B cell (primary cell): ENCODE results near the gene RGS14. TPM values are rescaled to one million over a fixed set of nuclear protein-coding genes. Genes with fewer than 3 reads are reported as not detected.
A peak's percentile ranks its signal among the peaks of the same experiment; 100 is the strongest.

Source experiments
- ATAC-seq: fragments of 200-7000 bp; cut with Tn5 transposase; one replicate; pipeline ENCODE4 v1.10.0; 2021; ENCODE audit warnings: low read depth, mild to moderate bottlenecking, moderate number of reproducible peaks, moderate library complexity
- CTCF ChIA-PET: fragments of 350-600 bp; sonication (Branson Sonifier 250); formaldehyde crosslinking; loops from one replicate; lab custom pipeline; 2021; ENCODE audit warnings: antibody characterized with exemption, inconsistent platforms; lab: Charles Lee
- POLR2A ChIA-PET: fragments of 350-600 bp; sonication (Branson Sonifier 250); formaldehyde crosslinking; loops from one replicate; lab custom pipeline; 2021; ENCODE audit warnings: antibody characterized with exemption; lab: Charles Lee
- DNase-seq: peaks from one replicate; pipeline ENCODE4 v3.0.0; 2013
- H2AFZ ChIP-seq: 2 replicates; pipeline ENCODE4 v1.6.1; 2012; ENCODE audit warnings: mild to moderate bottlenecking, low read depth, low read length; ENCODE audit not compliant: insufficient read depth, poor library complexity, severe bottlenecking
- H3K27ac ChIP-seq, 2 donors: 1 replicate in 1 of 2; 2 replicates in 1 of 2; pipeline ENCODE4 v1.5.1; 2012 to 2013; ENCODE audit warnings: low read length in 2 of 2, mild to moderate bottlenecking in 2 of 2, moderate library complexity in 1 of 2
- H3K27me3 ChIP-seq, 4 experiments: fragments of 200-600 bp in 1 of 4; sonication (generic) in 1 of 4; replicated peaks in 1 of 4; 1 replicate in 2 of 4; 2 replicates in 2 of 4; pipeline versions ENCODE4 v1.6.1 to v1.7.0; 2013 to 2016; ENCODE audit warnings: low read length in 3 of 4, mild to moderate bottlenecking in 2 of 4, mixed read lengths in 1 of 4, moderate library complexity in 1 of 4; ENCODE audit not compliant: insufficient read depth in 4 of 4, control insufficient read depth in 3 of 4; ENCODE audit errors: control extremely low read depth in 1 of 4
- H3K36me3 ChIP-seq, 2 experiments: replicated peaks in 1 of 2; 1 replicate in 1 of 2; 2 replicates in 1 of 2; pipeline versions ENCODE4 v1.6.1 to v1.7.1; 2013; ENCODE audit warnings: low read length in 1 of 2; ENCODE audit not compliant: insufficient read depth in 2 of 2, control insufficient read depth in 1 of 2; ENCODE audit errors: control extremely low read depth in 1 of 2, extremely low read depth in 1 of 2
- H3K4me1 ChIP-seq, 2 donors: fragments of 200-600 bp in 1 of 2; sonication (generic) in 1 of 2; 1 replicate in 1 of 2; 2 replicates in 1 of 2; pipeline versions ENCODE4 v1.5.1 to v1.6.1; 2013 to 2017; ENCODE audit warnings: low read length in 2 of 2; ENCODE audit not compliant: control insufficient read depth in 2 of 2, insufficient read depth in 2 of 2
- H3K4me2 ChIP-seq: replicated peaks from 2 replicates; pipeline ENCODE3; 2012; ENCODE audit warnings: mild to moderate bottlenecking, low read depth, low read length; ENCODE audit not compliant: poor library complexity, severe bottlenecking
- H3K4me3 ChIP-seq, 5 experiments: fragments of 200-600 bp in 1 of 5; sonication (generic) in 1 of 5; 1 replicate in 3 of 5; 2 replicates in 2 of 5; pipeline versions ENCODE4 v1.5.1 to v1.7.0; 2011 to 2016; ENCODE audit warnings: low read length in 4 of 5, mild to moderate bottlenecking in 4 of 5, low read depth in 2 of 5, control low read depth in 1 of 5, moderate library complexity in 1 of 5; ENCODE audit not compliant: insufficient read depth in 1 of 5; ENCODE audit errors: control extremely low read depth in 1 of 5, extremely low read depth in 1 of 5
- H3K79me2 ChIP-seq: fragments of 200-600 bp; sonication (generic); one replicate; pipeline ENCODE4 v1.6.0; 2016; ENCODE audit warnings: low read length; ENCODE audit not compliant: control insufficient read depth, insufficient read depth
- H3K9ac ChIP-seq: fragments of 200-600 bp; sonication (generic); 2 replicates; pipeline ENCODE4 v1.6.1; 2017; ENCODE audit warnings: mild to moderate bottlenecking, low read length, moderate library complexity
- H3K9me3 ChIP-seq, 3 donors: one replicate each; pipeline versions ENCODE4 v1.6.1 to v1.7.1; 2013; ENCODE audit warnings: low read length in 2 of 3; ENCODE audit not compliant: control insufficient read depth in 2 of 3, insufficient read depth in 1 of 3; ENCODE audit errors: control extremely low read depth in 1 of 3
- H4K20me1 ChIP-seq: 2 replicates; pipeline ENCODE4 v1.6.0; 2012; ENCODE audit warnings: mild to moderate bottlenecking, low read length; ENCODE audit not compliant: insufficient read depth, control insufficient read depth, poor library complexity, severe bottlenecking
- H3K27ac Mint-ChIP-seq: one replicate; pipeline ENCODE4 v1.8.0; 2021; ENCODE audit warnings: mixed read lengths
- H3K27me3 Mint-ChIP-seq: one replicate; pipeline ENCODE4 v1.8.0; 2021; ENCODE audit warnings: mixed read lengths
- H3K4me1 Mint-ChIP-seq: one replicate; pipeline ENCODE4 v1.8.0; 2021; ENCODE audit warnings: mixed read lengths
- H3K4me3 Mint-ChIP-seq: one replicate; pipeline ENCODE4 v1.8.0; 2021; ENCODE audit warnings: mixed read lengths
- H3K9me3 Mint-ChIP-seq: one replicate; pipeline ENCODE4 v1.8.0; 2022; ENCODE audit warnings: mixed read lengths; ENCODE audit not compliant: insufficient read depth
- CTCF ChIP-seq: fragments of 200-600 bp; IDR thresholded peaks from one replicate; pipeline ENCODE4 v1.8.0; 2022; ENCODE audit warnings: antibody characterized with exemption, mild to moderate bottlenecking
- EZH2 ChIP-seq: IDR thresholded peaks from 2 replicates; pipeline ENCODE4 v1.6.1; 2012; ENCODE audit warnings: borderline replicate concordance, low read depth, mild to moderate bottlenecking, moderate library complexity, low read length; ENCODE audit not compliant: insufficient read depth, poor library complexity, severe bottlenecking
- WGBS: methylation state at CpG from one replicate; pipeline ENCODE4 v1.1.5; 2013; ENCODE audit warnings: missing lambda C conversion rate; ENCODE audit not compliant: insufficient coverage; 5-methylcytosine and 5-hydroxymethylcytosine counted together
- intact Hi-C: fragments of 100-400 bp; cut with micrococcal nuclease; formaldehyde crosslinking; loops from one replicate; pipeline ENCODE4 v1.10.0; 2022
- polyA plus RNA-seq: library from polyadenylated mRNA; depleted of rRNA; stranded (reverse); fragments of >200 nt; gene quantifications from 2 replicates; pipeline ENCODE4 v1.2.3, GENCODE V29; 2012
- total RNA-seq, 2 donors: library from RNA; stranded (reverse); fragments of 120-200 nt in 1 of 2; gene quantifications; 1 replicate in 1 of 2; 2 replicates in 1 of 2; pipeline versions ENCODE4 v1.2.3 to v1.2.4, GENCODE V29; 2013 to 2022

Gene RGS14
- total and polyA plus RNA-seq, 2 donors (not counting 1 experiment from before 2014, with no cell fraction given): 85.8 to 184 TPM

DNA sequence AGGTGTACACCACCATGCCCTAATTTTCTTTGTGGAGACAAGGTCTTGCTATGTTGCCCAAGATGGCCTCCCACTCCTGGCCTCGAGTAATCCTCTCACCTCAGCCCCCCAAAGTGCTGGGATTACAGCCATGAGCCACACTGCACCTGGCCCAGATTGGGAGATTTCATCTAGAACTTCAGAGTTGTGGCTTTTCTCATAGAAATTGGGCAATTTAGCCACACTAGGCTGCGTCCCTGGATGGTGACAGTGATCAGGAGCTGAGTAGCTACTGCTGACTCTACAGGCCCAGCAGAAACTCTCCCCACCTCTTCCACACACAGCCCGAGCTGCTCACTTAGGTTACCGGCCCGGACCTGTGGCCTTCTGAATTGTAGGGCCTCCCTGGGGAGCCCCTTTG, 35.0 kb downstream of the RGS14 start:
- Mint-ChIP-seq H3K9me3 (no peaks in the 10 kb centered on the region), H3K27ac (peak overlapping the region; percentile 1), H3K4me1 (peaks cover 24% of the 10 kb centered on the region), H3K27me3 (peaks cover 3% of the 10 kb centered on the region), H3K4me3 (no peak overlapping the region)
- TF ChIP-seq EZH2 (no peak), CTCF (no peak)
- H3K27ac ChIP-seq: no peak overlapping the region
- H3K4me2 ChIP-seq: no peak overlapping the region
- 17% methylated on average over 4 of the region's 5 CpGs for WGBS
- no peak for ATAC-seq
- ChIA-PET POLR2A (no interaction called here), CTCF (interaction anchor here (0.8 to 10.1 kb wide), 6 partner anchors 11 to 80 kb away, joined by 3 to 186 read pairs (median 3); partner anchors contain the start of gene PFN3)
- H3K4me1 ChIP-seq: peaks cover 14 to 24% of the 10 kb centered on the region in 2 donors
- H3K36me3 ChIP-seq: no peaks in the 10 kb centered on the region
- no peak overlapping the region for H3K9ac ChIP-seq
- H4K20me1 ChIP-seq: no peaks in the 10 kb centered on the region
- H3K9me3 ChIP-seq: no peaks in the 10 kb centered on the region
- no peaks in the 10 kb centered on the region for H3K27me3 ChIP-seq
- no peak overlapping the region for H2AFZ ChIP-seq
- no peak for DNase-seq
- H3K79me2 ChIP-seq: no peaks in the 10 kb centered on the region
- intact Hi-C loops: no loop called here
- no peak overlapping the region for H3K4me3 ChIP-seq

DNA sequence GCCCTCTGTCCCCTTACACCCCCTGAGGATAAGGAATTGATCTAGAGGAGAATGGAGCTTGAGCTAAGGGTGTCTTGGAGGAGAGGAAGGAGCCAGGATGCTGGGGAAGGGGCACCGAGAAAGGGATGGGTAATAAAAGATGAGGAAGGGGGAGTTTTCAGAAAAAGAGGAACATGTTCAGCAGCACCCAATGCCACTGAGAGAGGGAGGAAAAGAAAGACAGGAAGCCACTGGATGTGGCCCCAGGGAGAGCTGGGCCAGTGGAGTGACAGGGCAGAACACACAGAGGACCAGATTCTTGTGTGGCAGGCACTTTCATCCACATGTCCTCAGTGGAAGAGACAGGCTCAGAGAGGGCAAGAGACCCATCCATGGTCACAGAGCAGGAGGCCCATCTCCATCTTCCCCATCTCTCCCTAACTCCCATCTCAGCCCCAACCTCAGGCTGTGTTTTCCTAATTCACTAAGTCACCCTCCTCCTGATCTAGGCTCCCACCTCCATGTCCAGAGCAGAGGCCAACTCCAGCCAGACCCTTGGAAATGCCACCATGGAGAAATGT, 35.6 kb downstream of the RGS14 start:
- Histone ChIP-seq H3K27ac (no peak overlapping the region), H3K27me3 (no peaks in the 10 kb centered on the region), H3K79me2 (no peaks in the 10 kb centered on the region), H3K4me2 (no peak overlapping the region), H2AFZ (no peak overlapping the region), H4K20me1 (no peaks in the 10 kb centered on the region), H3K4me1 (peaks cover 14 to 24% of the 10 kb centered on the region in 2 donors), H3K36me3 (no peaks in the 10 kb centered on the region), H3K9me3 (no peaks in the 10 kb centered on the region), H3K4me3 (no peak overlapping the region), H3K9ac (no peak overlapping the region)
- intact Hi-C loops: no loop called here
- WGBS: 8% methylated on average over 1 of the region's 1 CpG
- CTCF ChIA-PET: interaction anchor here (1.1 to 10.1 kb wide), 4 partner anchors 10 to 74 kb away, joined by 3 to 186 read pairs (median 74); partner anchors contain the start of gene PFN3
- Mint-ChIP-seq H3K9me3 (no peaks in the 10 kb centered on the region), H3K27ac (peak overlapping the region; percentile 1), H3K4me1 (peaks cover 23% of the 10 kb centered on the region), H3K4me3 (no peak overlapping the region), H3K27me3 (peaks cover 3% of the 10 kb centered on the region)
- DNase-seq: no peak
- POLR2A ChIA-PET: no interaction called here
- ATAC-seq: no peak
- no peak for TF ChIP-seq CTCF
- TF ChIP-seq EZH2: no peak
